Duodenal mucosa (tissue), 2 donors: ENCODE measurements around the gene RFX7.
"Not testable (repeated sequence)": the region's sequence is repeated elsewhere in the genome, so short reads cannot be mapped to it uniquely, and the experiment has no call there.

Experiments
- H3K27ac ChIP-seq: one replicate; pipeline ENCODE4 v1.7.0; 2013; ENCODE audit warnings: low read depth, low read length
- H3K27me3 ChIP-seq, 2 donors: one replicate each; pipeline ENCODE4 v1.7.0; 2013; ENCODE audit warnings: low read length in 2 of 2, control low read depth in 1 of 2; ENCODE audit not compliant: insufficient read depth in 2 of 2, control insufficient read depth in 1 of 2
- H3K36me3 ChIP-seq, 2 donors: one replicate each; pipeline ENCODE4 v1.7.0; 2013; ENCODE audit warnings: low read length in 2 of 2, control low read depth in 1 of 2; ENCODE audit not compliant: insufficient read depth in 2 of 2, control insufficient read depth in 1 of 2
- H3K4me1 ChIP-seq, 2 donors: one replicate each; pipeline ENCODE4 v1.7.0; 2013; ENCODE audit warnings: low read length in 2 of 2, control low read depth in 1 of 2; ENCODE audit not compliant: insufficient read depth in 2 of 2, control insufficient read depth in 1 of 2
- H3K4me3 ChIP-seq, 2 donors: one replicate each; pipeline ENCODE4 v1.7.0; 2013; ENCODE audit warnings: low read length in 2 of 2, low read depth in 1 of 2
- H3K9ac ChIP-seq, 2 donors: one replicate each; pipeline ENCODE4 v1.7.0; 2013; ENCODE audit warnings: low read length in 2 of 2, low read depth in 1 of 2
- H3K9me3 ChIP-seq, 2 donors: one replicate each; pipeline ENCODE4 v1.7.0; 2013; ENCODE audit warnings: low read length in 2 of 2, control low read depth in 1 of 2; ENCODE audit not compliant: control insufficient read depth in 1 of 2

The RFX7 gene

DNA sequence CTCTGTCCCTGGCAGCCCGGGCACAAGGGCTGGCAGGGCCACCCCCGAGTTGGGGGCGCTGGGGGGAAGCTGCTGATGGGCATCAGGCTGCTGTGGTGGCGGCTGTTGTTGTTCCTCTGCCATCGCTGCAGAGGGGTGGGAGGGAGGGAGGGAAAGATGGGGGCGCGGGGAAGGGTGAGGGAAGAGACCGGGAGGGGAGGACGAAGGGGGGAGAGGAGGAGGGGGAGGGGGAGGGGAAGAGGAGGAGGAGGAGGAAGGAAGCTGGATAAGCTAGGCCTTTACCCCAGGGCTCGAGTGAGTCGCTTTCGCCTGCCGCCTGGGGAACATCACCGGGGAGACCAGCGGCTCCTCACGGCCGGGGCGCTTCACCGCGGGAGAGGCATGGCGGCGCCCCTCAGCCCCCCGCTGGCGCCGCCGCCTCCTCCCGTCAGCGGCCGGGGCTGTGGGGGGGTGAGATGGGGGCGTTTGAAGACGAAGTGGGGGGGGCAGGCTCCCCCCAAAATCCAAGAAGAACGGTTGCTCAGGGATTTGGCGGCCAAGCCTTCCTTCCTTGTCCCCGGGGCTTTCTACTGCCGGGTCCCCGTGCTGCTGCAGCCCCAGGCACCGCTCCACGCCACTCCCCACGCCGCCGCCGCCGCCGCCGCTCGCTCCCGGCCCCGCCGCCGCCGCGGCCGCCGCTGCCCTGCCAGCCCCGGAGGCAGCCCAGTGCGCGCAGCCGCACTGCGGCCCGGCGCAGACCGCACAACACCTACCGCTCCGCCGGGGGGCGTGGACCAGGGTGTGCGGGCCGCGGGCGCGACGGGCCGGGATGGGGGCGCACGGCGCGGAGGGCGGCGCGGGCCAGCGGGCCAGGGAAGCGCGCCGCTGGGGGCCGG lies at the start of gene RFX7:
Gene RFX7 (minus strand): TSS at position 717 of the 875 bp plus-strand sequence. CDS start 594 bp downstream, at position 123.
- peaks cover 26 to 27% of the 10 kb centered on the region in 2 donors for H3K4me1 ChIP-seq
- peak within 1 kb of the TSS; percentile 71 to 75 for H3K9ac ChIP-seq
- peak within 1 kb of the TSS; percentile 80 to 86 for H3K4me3 ChIP-seq
- H3K9me3 ChIP-seq = no peaks in the 10 kb centered on the region
- peak within 1 kb of the TSS; percentile 80 for H3K27ac ChIP-seq
- H3K27me3 ChIP-seq = no peaks in the 10 kb centered on the region
- H3K36me3 ChIP-seq = no peaks in the 10 kb centered on the region

DNA sequence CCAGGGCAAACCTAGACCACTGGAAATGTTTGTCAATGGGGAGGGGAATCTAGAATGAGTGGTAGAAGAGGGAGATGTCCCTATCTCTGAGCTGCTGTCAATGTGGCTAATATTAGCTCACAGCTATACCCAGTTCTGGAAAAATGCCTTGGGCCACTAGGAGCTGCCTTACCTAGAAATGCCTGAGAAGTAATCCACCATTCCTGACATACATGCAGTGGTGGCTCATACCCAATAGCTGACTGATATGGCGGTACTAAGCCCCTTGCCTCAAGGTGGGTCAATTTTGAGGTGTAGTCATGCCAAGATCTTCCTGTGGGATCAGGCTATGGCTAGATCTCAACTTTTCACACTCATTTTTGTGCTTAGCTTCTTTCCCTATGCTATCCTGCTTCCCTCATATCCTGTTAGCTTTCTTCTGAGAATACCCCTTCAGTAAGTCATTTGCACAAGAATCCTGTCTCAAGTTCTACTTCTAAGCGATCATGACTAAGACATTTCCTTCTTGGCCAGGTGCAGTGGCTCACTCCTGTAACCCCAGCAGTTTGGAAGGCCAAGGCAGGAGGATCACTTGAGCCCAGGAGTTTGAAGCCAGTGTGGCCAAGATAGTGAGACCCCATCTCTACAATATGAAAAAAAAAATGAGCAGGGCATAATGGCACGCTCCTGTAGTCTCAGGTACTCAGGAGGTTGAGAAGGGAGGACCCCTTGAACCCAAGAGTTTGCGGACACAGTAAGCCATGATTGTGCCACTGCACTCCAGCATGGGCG lies 49.1 kb upstream of the RFX7 start:
- no peaks in the 10 kb centered on the region for H3K9me3 ChIP-seq
- no peaks in the 10 kb centered on the region for H3K4me1 ChIP-seq
- H3K36me3 ChIP-seq = no peaks in the 10 kb centered on the region
- no peak overlapping the region for H3K27ac ChIP-seq
- no peak overlapping the region for H3K4me3 ChIP-seq
- H3K9ac ChIP-seq = no peak overlapping the region
- no peaks in the 10 kb centered on the region for H3K27me3 ChIP-seq

DNA sequence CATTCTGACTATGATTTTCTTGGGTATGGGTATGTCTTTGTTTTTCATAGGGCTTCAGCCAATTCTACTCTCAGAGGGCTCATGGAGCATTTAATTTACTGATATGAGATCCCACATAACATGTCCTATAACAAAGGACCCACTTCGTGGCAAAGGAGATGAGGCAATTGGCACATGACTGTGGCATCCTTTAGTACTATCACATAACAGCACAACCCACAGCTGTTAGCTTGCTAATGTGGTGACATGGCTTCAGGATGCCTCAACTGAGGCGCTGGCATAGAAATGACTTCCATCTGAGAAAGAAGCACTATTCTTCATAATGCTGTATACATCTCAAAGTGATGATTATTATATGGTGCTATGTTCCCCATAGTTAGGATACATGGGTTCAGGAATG lies 48.1 kb upstream of the RFX7 start:
- Histone ChIP-seq H3K27me3 (no peaks in the 10 kb centered on the region), H3K4me1 (no peaks in the 10 kb centered on the region), H3K9me3 (no peaks in the 10 kb centered on the region), H3K9ac (no peak overlapping the region), H3K27ac (no peak overlapping the region), H3K36me3 (no peaks in the 10 kb centered on the region), H3K4me3 (no peak overlapping the region)

DNA sequence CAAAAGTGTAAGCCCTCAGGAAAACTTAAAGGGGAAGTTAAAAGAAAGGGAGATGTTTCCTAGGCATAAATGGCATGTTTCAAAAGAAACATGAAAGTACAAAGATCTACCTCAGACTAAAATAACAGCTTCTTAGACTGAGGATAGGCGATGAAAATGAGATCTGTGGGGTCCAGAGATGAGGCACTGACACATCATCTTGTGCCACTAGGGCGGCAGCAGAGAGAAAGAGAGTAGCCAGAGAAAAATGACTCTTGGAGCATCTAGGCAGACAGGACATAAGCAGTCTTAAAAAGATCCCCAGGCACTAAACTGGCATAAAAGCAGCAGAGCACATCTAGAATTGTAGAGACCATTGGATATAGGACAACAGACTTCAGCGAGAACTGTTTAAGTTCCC lies 42.5 kb upstream of the RFX7 start:
- Histone ChIP-seq H3K36me3 (no peaks in the 10 kb centered on the region), H3K4me1 (no peaks in the 10 kb centered on the region), H3K9me3 (no peaks in the 10 kb centered on the region), H3K27me3 (no peaks in the 10 kb centered on the region), H3K4me3 (no peak overlapping the region), H3K9ac (no peak overlapping the region), H3K27ac (no peak overlapping the region)

DNA sequence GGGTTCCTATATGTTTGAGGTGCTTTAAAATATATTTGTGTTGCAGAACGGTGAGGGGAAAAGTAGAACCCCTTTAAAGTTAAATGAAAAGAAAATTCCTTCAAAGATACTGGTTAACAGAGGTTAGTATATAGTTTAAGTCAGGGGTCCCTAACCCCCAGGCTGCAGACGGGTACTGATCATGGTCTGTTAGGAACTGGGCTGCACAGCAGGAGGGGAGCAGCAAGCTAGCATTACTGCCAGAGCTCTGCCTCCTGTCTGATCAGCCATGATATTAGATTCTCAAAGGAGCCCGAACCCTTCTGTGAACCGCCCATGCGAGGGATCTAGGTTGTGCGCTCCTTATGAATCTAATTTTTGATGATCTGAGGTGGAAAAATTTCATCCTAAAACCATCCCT lies 37.5 kb upstream of the RFX7 start:
- Histone ChIP-seq H3K27me3 (no peaks in the 10 kb centered on the region), H3K4me1 (no peaks in the 10 kb centered on the region), H3K9me3 (no peaks in the 10 kb centered on the region), H3K36me3 (no peaks in the 10 kb centered on the region), H3K9ac (no peak overlapping the region), H3K4me3 (no peak overlapping the region), H3K27ac (no peak overlapping the region)

DNA sequence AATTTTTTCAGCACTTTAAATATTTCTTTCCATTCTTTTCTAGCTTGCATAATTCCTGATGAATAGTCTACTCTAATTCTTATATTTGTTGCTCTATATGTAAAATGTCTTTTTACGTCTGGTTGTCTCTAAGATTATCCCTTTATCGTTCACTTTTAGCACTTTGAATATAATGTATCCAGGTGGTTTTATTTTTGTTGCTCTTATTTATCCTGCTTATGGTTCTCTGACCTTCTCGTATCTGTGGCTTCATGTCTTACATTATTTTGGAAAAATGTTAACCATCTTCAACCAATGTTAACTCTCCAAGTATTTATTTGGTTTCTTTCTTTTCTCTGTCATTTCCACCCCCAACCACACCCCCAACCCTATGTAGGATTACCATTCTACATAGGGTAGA lies 30.0 kb upstream of the RFX7 start:
- Histone ChIP-seq H3K27me3 (no peaks in the 10 kb centered on the region), H3K36me3 (no peaks in the 10 kb centered on the region), H3K9ac (no peak overlapping the region), H3K27ac (no peak overlapping the region), H3K4me1 (no peaks in the 10 kb centered on the region), H3K4me3 (no peak overlapping the region), H3K9me3 (no peaks in the 10 kb centered on the region)

DNA sequence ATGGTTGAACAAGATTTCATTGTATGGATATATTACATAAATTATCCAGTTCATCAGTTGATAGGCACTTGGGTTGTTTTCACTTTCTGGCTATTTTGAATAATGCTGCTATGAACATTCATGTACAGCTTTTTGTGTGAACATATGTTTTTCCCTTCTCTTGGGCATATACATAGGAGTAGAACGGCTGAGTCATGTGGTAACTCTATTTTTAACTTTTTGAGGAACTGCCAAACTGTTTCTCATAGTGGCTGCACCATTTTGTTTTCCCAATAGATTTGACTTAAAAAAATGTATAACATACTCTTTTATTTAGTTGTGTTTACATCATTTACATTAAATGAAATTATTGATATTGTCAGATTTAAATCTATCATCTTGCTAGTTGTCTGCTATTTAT lies 28.8 kb upstream of the RFX7 start:
- Histone ChIP-seq H3K9me3 (no peaks in the 10 kb centered on the region), H3K4me3 (no peak overlapping the region), H3K9ac (no peak overlapping the region), H3K36me3 (no peaks in the 10 kb centered on the region), H3K4me1 (no peaks in the 10 kb centered on the region), H3K27ac (no peak overlapping the region), H3K27me3 (no peaks in the 10 kb centered on the region)

DNA sequence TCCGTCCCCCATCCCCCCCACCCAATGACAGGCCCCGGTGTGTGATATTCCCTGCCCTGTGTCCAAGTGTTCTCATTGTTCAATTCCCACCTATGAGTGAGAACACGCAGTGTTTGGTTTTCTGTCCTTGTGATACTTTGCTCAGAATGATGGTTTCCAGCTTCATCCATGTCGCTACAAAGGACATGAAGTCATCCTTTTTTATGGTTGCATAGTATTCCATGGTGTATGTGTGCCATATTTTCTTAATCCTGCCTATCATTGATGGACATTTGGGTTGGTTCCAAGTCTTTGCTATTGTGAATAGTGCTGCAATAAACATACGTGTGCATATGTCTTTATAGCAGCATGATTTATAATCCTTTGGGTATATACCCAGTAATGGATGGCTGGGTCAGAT lies 22.8 kb upstream of the RFX7 start:
- H3K4me1 ChIP-seq = peaks cover 0 to 12% of the 10 kb centered on the region in 2 donors
- not testable (repeated sequence) for H3K36me3 ChIP-seq, H3K27me3 ChIP-seq, H3K27ac ChIP-seq, H3K9ac ChIP-seq, H3K9me3 ChIP-seq, H3K4me3 ChIP-seq

DNA sequence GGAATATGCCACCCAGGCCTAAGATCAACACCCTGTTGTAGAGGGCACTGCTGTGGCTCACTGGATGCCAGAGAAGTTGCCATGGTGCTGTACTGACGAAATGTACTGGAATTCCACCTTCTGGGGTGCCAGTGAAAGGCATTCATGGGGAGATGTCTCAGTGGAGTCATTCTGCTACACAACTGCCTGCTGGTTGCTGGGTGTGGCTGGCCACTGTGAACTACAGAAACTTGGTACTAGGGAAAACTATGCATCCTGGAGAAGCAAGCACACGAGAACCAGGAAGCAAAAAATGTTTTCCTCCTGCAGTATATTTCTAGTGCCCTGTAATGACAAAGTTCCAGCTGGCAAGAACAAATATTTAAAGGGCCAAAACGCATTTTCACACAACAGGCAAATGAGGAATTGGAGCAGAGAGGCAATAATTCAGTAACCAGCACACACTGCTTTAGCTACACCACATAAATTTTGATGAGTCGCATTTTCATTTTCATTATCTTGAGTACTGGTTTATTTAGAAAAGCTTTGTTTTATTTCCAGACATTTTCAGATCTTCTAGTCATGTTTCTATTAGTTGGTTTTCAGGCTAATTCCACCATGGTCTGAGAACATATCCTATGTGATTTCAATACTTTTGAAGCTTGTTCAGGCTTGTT lies 18.3 kb upstream of the RFX7 start:
- Histone ChIP-seq H3K27ac (no peak overlapping the region), H3K4me3 (no peak overlapping the region), H3K36me3 (no peaks in the 10 kb centered on the region), H3K27me3 (no peaks in the 10 kb centered on the region), H3K9ac (no peak overlapping the region), H3K4me1 (peaks cover 0 to 12% of the 10 kb centered on the region in 2 donors), H3K9me3 (no peaks in the 10 kb centered on the region)

DNA sequence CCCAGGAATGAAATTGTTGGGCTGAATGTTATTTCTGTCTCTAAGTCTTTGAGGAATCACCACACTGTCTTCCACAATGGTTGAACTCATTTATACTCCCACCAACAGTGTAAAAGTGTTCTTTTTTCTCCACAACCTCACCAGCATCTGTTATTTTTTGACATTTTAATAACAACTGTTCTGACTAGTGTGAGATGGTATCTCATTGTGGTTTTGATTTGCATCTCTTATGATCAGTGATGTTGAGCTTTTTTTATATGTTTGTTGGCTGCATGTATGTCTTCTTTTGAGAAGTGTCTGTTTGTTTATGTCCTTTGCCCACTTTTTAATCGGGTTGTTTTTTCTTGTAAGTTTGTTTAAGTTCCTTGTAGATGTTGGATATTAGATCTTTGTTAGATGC lies 13.6 kb upstream of the RFX7 start:
- H3K4me3 ChIP-seq, H3K36me3 ChIP-seq, H3K27ac ChIP-seq, H3K27me3 ChIP-seq, H3K4me1 ChIP-seq, H3K9me3 ChIP-seq, H3K9ac ChIP-seq: not testable (repeated sequence)
